Panc1 (cell line): ENCODE measurements around the gene MXD3. TPM values are rescaled to one million over a fixed set of nuclear protein-coding genes. Genes with fewer than 3 reads are reported as not detected.
"Not testable (repeated sequence)": the region's sequence is repeated elsewhere in the genome, so short reads cannot be mapped to it uniquely, and the experiment has no call there.

Source experiments
- ATAC-seq: fragments of 200-7000 bp; cut with Tn5 transposase; 2 replicates; pipeline ENCODE4 v1.9.1; 2020; ENCODE audit warnings: mild to moderate bottlenecking, moderate library complexity
- BruUV-seq: library from RNA; stranded (reverse); fragments of 400-500 nt; replicated peaks from 2 replicates; lab custom pipeline; 2021; lab: Mats Ljungman, UMichigan
- CTCF ChIA-PET: fragments of 300-600 bp; sonication (Branson Sonifier 250); formaldehyde crosslinking; loops from one replicate; lab custom pipeline; 2022; ENCODE audit warnings: antibody characterized with exemption; lab: Charles Lee
- POLR2A ChIA-PET: fragments of 300-600 bp; sonication (Branson Sonifier 250); formaldehyde crosslinking; loops from one replicate; lab custom pipeline; 2022; ENCODE audit warnings: antibody characterized with exemption; lab: Charles Lee
- DNase-seq: peaks from one replicate; pipeline ENCODE4 v3.0.0-alpha.2; 2010; ENCODE audit warnings: low read depth, low spot score
- H3K27ac ChIP-seq: 2 replicates; pipeline ENCODE4 v1.5.1; 2011; ENCODE audit warnings: mild to moderate bottlenecking, low read length, inconsistent platforms
- H3K27me3 ChIP-seq: fragments of 200-500 bp; sonication (Bioruptor generic); 2 replicates; pipeline ENCODE4 v1.6.0; 2014; ENCODE audit warnings: low read length, inconsistent platforms; ENCODE audit not compliant: control insufficient read depth, insufficient read depth
- H3K36me3 ChIP-seq: fragments of 200-500 bp; sonication (Bioruptor generic); 2 replicates; pipeline ENCODE4 v1.5.1; 2014; ENCODE audit warnings: inconsistent platforms, mild to moderate bottlenecking, low read length, moderate library complexity; ENCODE audit not compliant: control insufficient read depth, insufficient read depth
- H3K4me1 ChIP-seq: 2 replicates; pipeline ENCODE4 v1.5.1; 2011; ENCODE audit warnings: inconsistent platforms, mild to moderate bottlenecking, low read length, moderate library complexity; ENCODE audit not compliant: control insufficient read depth, insufficient read depth
- H3K4me3 ChIP-seq, 2 experiments: 2 replicates each; pipeline ENCODE4 v1.5.1; 2011 to 2012; ENCODE audit warnings: low read depth in 2 of 2, low read length in 2 of 2, mild to moderate bottlenecking in 2 of 2, inconsistent platforms in 1 of 2, moderate library complexity in 1 of 2
- H3K9me3 ChIP-seq: fragments of 200-500 bp; sonication (Bioruptor generic); 2 replicates; pipeline ENCODE4 v1.5.1; 2014; ENCODE audit warnings: low read depth, mild to moderate bottlenecking, inconsistent platforms, low read length, moderate library complexity; ENCODE audit not compliant: control insufficient read depth, insufficient read depth
- POLR2AphosphoS5 ChIP-seq: IDR thresholded peaks from 2 replicates; pipeline ENCODE4 v1.6.1; 2012; ENCODE audit warnings: mild to moderate bottlenecking, low read depth, low read length, moderate library complexity
- SIN3A ChIP-seq: IDR thresholded peaks from 2 replicates; pipeline ENCODE4 v1.6.1; 2012; ENCODE audit warnings: low read depth, mild to moderate bottlenecking, low read length, moderate library complexity, borderline replicate concordance; ENCODE audit not compliant: insufficient read depth
- TCF7L2 ChIP-seq: IDR thresholded peaks from 2 replicates; pipeline ENCODE4 v1.6.1; 2011; ENCODE audit warnings: mild to moderate bottlenecking, low read depth, low read length, inconsistent platforms
- in situ Hi-C: cut with HindIII; loops from 2 replicates; pipeline ENCODE4 v1.10.0; 2016; ENCODE audit warnings: low sequenced_read_pairs, low pct_unique_long_range_greater_than_20kb
- intact Hi-C: fragments of 100-400 bp; cut with micrococcal nuclease; formaldehyde crosslinking; loops from one replicate; pipeline ENCODE4 v1.10.0; 2022; ENCODE audit not compliant: unreplicated experiment
- total RNA-seq: library from RNA; stranded (reverse); gene quantifications from one replicate; pipeline ENCODE4 v1.2.1, GENCODE V29; 2021; ENCODE audit not compliant: unreplicated experiment
- TF ChIP-seq, protein P1 (sequence below): fragments of 450-650 bp; IDR thresholded peaks from 2 replicates; pipeline ENCODE4 v1.5.1; 2017; ENCODE audit warnings: mild to moderate bottlenecking
- TF ChIP-seq, protein P2 (sequence below), 2 experiments: IDR thresholded peaks; 2 replicates each; pipeline ENCODE4 v1.6.1; 2011 to 2012; ENCODE audit warnings: low read depth in 2 of 2, control low read depth in 1 of 2, low read length in 1 of 2, mild to moderate bottlenecking in 1 of 2, moderate library complexity in 1 of 2; ENCODE audit not compliant: insufficient read depth in 1 of 2

MXD3 gene
- total RNA-seq, 1 experiment from 2014 or later, result 12.0 TPM

DNA sequence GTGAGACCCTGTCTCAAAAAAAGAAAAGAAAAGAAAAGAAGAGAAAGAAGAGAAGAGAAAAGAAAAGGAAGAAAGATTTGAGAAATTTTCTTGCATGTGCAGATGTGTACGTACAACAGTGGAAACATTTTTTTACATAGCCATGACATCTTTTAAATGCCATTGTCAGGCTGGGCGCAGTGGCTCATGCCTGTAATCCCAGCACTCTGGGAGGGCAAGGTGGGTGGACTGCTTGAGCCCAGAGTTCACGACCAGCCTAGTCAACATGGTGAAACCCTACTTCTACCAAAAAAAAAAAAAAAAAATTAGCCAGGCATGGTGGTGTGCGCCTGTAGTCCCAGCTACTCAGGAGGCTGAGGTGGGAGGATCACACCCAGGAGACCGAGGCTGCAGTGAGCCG is 33.2 kb upstream of the MXD3 start:
- Histone ChIP-seq H3K27me3 (no peaks in the 10 kb centered on the region), H3K9me3 (no peaks in the 10 kb centered on the region), H3K4me3 (no peak overlapping the region), H3K36me3 (peaks cover 7% of the 10 kb centered on the region), H3K4me1 (peaks cover 15% of the 10 kb centered on the region), H3K27ac (no peak overlapping the region)
- ChIA-PET POLR2A (no interaction called here), CTCF (no interaction called here)
- ATAC-seq, result no peak
- no TSS peak for BruUV-seq
- intact Hi-C loops, result no loop called here
- TF ChIP-seq, protein P1, sequence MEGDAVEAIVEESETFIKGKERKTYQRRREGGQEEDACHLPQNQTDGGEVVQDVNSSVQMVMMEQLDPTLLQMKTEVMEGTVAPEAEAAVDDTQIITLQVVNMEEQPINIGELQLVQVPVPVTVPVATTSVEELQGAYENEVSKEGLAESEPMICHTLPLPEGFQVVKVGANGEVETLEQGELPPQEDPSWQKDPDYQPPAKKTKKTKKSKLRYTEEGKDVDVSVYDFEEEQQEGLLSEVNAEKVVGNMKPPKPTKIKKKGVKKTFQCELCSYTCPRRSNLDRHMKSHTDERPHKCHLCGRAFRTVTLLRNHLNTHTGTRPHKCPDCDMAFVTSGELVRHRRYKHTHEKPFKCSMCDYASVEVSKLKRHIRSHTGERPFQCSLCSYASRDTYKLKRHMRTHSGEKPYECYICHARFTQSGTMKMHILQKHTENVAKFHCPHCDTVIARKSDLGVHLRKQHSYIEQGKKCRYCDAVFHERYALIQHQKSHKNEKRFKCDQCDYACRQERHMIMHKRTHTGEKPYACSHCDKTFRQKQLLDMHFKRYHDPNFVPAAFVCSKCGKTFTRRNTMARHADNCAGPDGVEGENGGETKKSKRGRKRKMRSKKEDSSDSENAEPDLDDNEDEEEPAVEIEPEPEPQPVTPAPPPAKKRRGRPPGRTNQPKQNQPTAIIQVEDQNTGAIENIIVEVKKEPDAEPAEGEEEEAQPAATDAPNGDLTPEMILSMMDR, result no peak
- TF ChIP-seq TCF7L2, result no peak
- TF ChIP-seq, protein P2, sequence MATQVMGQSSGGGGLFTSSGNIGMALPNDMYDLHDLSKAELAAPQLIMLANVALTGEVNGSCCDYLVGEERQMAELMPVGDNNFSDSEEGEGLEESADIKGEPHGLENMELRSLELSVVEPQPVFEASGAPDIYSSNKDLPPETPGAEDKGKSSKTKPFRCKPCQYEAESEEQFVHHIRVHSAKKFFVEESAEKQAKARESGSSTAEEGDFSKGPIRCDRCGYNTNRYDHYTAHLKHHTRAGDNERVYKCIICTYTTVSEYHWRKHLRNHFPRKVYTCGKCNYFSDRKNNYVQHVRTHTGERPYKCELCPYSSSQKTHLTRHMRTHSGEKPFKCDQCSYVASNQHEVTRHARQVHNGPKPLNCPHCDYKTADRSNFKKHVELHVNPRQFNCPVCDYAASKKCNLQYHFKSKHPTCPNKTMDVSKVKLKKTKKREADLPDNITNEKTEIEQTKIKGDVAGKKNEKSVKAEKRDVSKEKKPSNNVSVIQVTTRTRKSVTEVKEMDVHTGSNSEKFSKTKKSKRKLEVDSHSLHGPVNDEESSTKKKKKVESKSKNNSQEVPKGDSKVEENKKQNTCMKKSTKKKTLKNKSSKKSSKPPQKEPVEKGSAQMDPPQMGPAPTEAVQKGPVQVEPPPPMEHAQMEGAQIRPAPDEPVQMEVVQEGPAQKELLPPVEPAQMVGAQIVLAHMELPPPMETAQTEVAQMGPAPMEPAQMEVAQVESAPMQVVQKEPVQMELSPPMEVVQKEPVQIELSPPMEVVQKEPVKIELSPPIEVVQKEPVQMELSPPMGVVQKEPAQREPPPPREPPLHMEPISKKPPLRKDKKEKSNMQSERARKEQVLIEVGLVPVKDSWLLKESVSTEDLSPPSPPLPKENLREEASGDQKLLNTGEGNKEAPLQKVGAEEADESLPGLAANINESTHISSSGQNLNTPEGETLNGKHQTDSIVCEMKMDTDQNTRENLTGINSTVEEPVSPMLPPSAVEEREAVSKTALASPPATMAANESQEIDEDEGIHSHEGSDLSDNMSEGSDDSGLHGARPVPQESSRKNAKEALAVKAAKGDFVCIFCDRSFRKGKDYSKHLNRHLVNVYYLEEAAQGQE (IDR thresholded peaks at IDR 0.05; ENCODE audit: insufficient read depth in 1 of 2, low read depth in 2 of 2, low read length in 1 of 2), result no peak
- TF ChIP-seq POLR2AphosphoS5, result no peak
- TF ChIP-seq SIN3A, result no peak
- in situ Hi-C loops, result no loop called here
- DNase-seq, result no peak

DNA sequence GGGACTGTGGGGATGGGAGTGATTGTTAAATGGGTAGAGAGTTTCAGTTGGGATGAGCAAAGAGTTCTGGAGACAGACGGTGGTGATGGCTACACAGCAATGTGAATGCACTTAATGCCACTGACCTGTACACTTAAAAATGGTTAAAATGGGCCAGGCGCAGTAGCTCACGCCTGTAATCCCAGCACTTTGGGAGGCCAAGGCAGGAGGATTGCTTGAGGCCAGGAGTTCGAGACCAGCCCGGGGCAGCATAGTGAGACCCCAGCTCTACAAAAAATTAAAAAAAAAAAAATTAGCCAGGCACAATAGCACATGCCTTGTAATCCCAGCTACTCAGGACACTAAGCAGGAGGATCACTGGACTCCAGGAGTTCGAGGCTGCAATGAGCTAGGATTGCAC is 32.1 kb upstream of the MXD3 start:
- no peak overlapping the region for H3K27ac ChIP-seq
- in situ Hi-C loops, result no loop called here
- ChIA-PET CTCF (no interaction called here), POLR2A (no interaction called here)
- H3K9me3 ChIP-seq, result no peaks in the 10 kb centered on the region
- H3K4me3 ChIP-seq, result no peak overlapping the region
- no TSS peak for BruUV-seq
- H3K27me3 ChIP-seq, result no peaks in the 10 kb centered on the region
- no peak for ATAC-seq
- DNase-seq, result no peak
- peaks cover 5% of the 10 kb centered on the region; the same call in 1 of the 2 replicates for H3K4me1 ChIP-seq
- peaks cover 9% of the 10 kb centered on the region for H3K36me3 ChIP-seq
- intact Hi-C loops, result no loop called here
- TF ChIP-seq TCF7L2, result no peak

DNA sequence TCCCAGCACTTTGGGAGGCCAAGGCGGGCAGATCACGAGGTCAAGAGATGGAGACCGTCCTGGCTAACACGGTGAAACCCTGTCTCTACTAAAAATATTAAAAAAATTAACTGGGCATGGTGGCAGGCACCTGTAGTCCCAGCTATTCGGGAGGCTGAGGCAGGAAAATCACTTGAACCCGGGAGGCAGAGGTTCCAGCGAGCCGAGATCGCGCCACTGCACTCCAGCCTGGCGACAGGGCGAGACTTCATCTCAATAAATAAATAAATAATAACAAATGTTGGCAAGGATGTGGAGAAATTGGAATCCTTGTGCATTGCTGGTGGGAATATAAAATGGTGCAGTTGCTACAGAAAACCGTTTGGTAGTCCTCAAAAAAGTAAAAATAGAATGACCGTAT is 31.3 kb upstream of the MXD3 start:
- intact Hi-C loops, H3K9me3 ChIP-seq, H3K27ac ChIP-seq, POLR2A ChIA-PET, H3K4me3 ChIP-seq, H3K4me1 ChIP-seq, BruUV-seq, CTCF ChIA-PET, H3K36me3 ChIP-seq, DNase-seq, ATAC-seq, H3K27me3 ChIP-seq, in situ Hi-C loops: not testable (repeated sequence)
